Measurements from ENCODE around the gene PSMD9. TPM values are rescaled to one million over a fixed set of nuclear protein-coding genes. Genes with fewer than 3 reads are reported as not detected.

PSMD9 gene
- total RNA-seq, 4 donors from 2014 or later, result 52.1 to 104 (median 71.4) TPM

- no peaks in the 10 kb centered on the region for H3K27me3 ChIP-seq
- H3K4me3 ChIP-seq, result no peak overlapping the region
- H3K36me3 ChIP-seq, result no peaks in the 10 kb centered on the region
- no peak for DNase-seq
- H3K4me1 ChIP-seq, result peaks cover 0 to 17% (median 0%) of the 10 kb centered on the region in 3 donors
- intact Hi-C loops (cut with DNase I), result no loop called here
- H3K27ac ChIP-seq, result no peak overlapping the region
- H3K9me3 ChIP-seq, result no peaks in the 10 kb centered on the region
- TF ChIP-seq POLR2A (IDR thresholded peaks at IDR 0.05) (no peak), CTCF (IDR thresholded peaks at IDR 0.05) (no peak)
- 89 to 100% methylated on average over 2 of the region's 2 CpGs for WGBS, 2 donors
Observed at GRCh38 chr12:121946313-121947025, 57.9 kb downstream of the PSMD9 start.

GRCh38 chr12:121947981-121948380, 59.4 kb downstream of the PSMD9 start:
- Histone ChIP-seq H3K36me3 (no peaks in the 10 kb centered on the region), H3K9me3 (no peaks in the 10 kb centered on the region), H3K4me1 (peaks cover 0 to 17% (median 0%) of the 10 kb centered on the region in 3 donors), H3K27me3 (no peaks in the 10 kb centered on the region), H3K27ac (no peak overlapping the region), H3K4me3 (no peak overlapping the region)
- intact Hi-C loops (cut with DNase I), result no loop called here
- TF ChIP-seq CTCF (IDR thresholded peaks at IDR 0.05), result no peak
- TF ChIP-seq POLR2A (IDR thresholded peaks at IDR 0.05), result no peak
- no peak for DNase-seq
- 81 to 92% methylated on average over 2 of the region's 2 CpGs for WGBS, 2 donors

DNA sequence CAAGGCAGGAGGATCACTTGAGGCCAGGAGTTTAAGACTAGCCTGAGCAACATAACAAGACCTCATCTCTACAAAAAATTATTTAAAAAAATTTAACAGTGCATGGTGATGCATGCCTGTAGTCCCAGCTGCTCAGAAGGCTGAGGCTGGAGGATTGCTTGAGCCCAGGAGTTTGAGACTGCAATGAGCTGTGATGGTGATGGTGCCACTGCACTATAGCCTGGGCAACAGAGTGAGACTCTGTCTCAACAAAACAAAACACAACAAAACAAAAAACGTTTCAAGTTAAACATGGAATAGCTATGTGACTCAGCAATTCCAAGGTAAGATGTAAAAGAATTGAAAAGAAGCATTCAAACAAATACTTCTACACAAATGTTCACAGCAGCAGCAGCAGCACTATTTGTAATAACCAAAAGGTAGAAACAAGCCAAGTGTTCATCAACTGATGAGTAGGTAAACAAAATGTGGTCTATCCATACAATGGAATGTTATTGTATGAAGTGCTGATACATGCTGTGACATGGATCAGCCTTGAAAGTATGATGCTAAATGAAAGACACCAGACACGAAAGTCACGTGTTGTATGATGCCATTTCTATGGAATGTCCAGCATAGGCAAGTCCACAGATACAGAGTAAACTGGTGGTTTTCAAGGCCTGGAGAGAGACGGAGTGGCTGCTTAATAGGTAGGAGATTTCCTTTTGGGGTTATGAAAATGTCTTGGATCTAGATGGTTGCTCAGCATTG, 61.2 kb downstream of the PSMD9 start:
- no peak for TF ChIP-seq POLR2A (IDR thresholded peaks at IDR 0.05)
- no peak for TF ChIP-seq CTCF (IDR thresholded peaks at IDR 0.05)
- no peak overlapping the region for H3K27ac ChIP-seq
- WGBS, 2 donors, result 26 to 40% methylated on average over 4 of the region's 4 CpGs
- no peak for DNase-seq
- H3K9me3 ChIP-seq, result no peaks in the 10 kb centered on the region
- intact Hi-C loops (cut with DNase I), result no loop called here
- H3K27me3 ChIP-seq, result no peaks in the 10 kb centered on the region
- H3K4me3 ChIP-seq, result no peak overlapping the region
- peaks cover 0 to 8% (median 0%) of the 10 kb centered on the region in 3 donors for H3K4me1 ChIP-seq
- no peaks in the 10 kb centered on the region for H3K36me3 ChIP-seq

GRCh38 chr12:121953117-121953692, 64.6 kb downstream of the PSMD9 start:
- 83 to 90% methylated on average over 4 of the region's 4 CpGs for WGBS, 2 donors
- intact Hi-C loops (cut with DNase I), result no loop called here
- TF ChIP-seq POLR2A (IDR thresholded peaks at IDR 0.05) (no peak), CTCF (IDR thresholded peaks at IDR 0.05) (no peak)

GRCh38 chr12:121953695-121954094, 65.1 kb downstream of the PSMD9 start:
- WGBS, 2 donors, result 62 to 72% methylated on average over 3 of the region's 3 CpGs
- no peak for TF ChIP-seq CTCF (IDR thresholded peaks at IDR 0.05)
- TF ChIP-seq POLR2A (IDR thresholded peaks at IDR 0.05), result no peak
- Histone ChIP-seq H3K4me1 (peaks cover 0 to 8% (median 0%) of the 10 kb centered on the region in 3 donors), H3K27ac (no peak overlapping the region), H3K36me3 (no peaks in the 10 kb centered on the region), H3K9me3 (no peaks in the 10 kb centered on the region), H3K4me3 (no peak overlapping the region), H3K27me3 (peaks cover 0 to 5% (median 0%) of the 10 kb centered on the region in 4 donors)
- intact Hi-C loops (cut with DNase I), result no loop called here
- DNase-seq, result no peak

More at GRCh38 chr12:121953117-121953692, 64.6 kb downstream of the PSMD9 start:
- Histone ChIP-seq H3K27ac (no peak overlapping the region), H3K36me3 (no peaks in the 10 kb centered on the region), H3K9me3 (no peaks in the 10 kb centered on the region), H3K4me3 (no peak overlapping the region), H3K4me1 (peaks cover 0 to 8% (median 0%) of the 10 kb centered on the region in 3 donors), H3K27me3 (peaks cover 0 to 5% (median 0%) of the 10 kb centered on the region in 4 donors)
- no peak for DNase-seq
